Breast epithelium (tissue), 3 donors: Measurements from ENCODE around the gene ATP12A.

Source experiments
- CTCF ChIP-seq, 3 donors: fragments of 450-650 bp; IDR thresholded peaks; one replicate each; pipeline ENCODE4 v1.5.1; 2016 to 2017; ENCODE audit warnings: antibody characterized with exemption in 3 of 3, mild to moderate bottlenecking in 3 of 3, moderate library complexity in 3 of 3
- POLR2A ChIP-seq: fragments of 450-650 bp; IDR thresholded peaks from one replicate; pipeline ENCODE4 v1.6.1; 2016; ENCODE audit warnings: antibody characterized with exemption, mild to moderate bottlenecking, moderate library complexity
- POLR2AphosphoS5 ChIP-seq, 3 donors: sonication (generic); formaldehyde crosslinking; IDR thresholded peaks; one replicate each; pipeline ENCODE4 v1.6.1; 2017; ENCODE audit warnings: antibody characterized with exemption in 3 of 3

- TF ChIP-seq CTCF (IDR thresholded peaks at IDR 0.05) (no peak), POLR2A (no peak), POLR2AphosphoS5 (IDR thresholded peaks at IDR 0.05) (no peak)
Observed at GRCh38 chr13:24663586-24663985, 16.6 kb upstream of the ATP12A start.
